HG03066 (cell line): ENCODE measurements around the gene PEDS1.
"Not testable (repeated sequence)": the region's sequence is repeated elsewhere in the genome, so short reads cannot be mapped to it uniquely, and the experiment has no call there.

Source experiments
- ATAC-seq: cut with Tn5 transposase; IDR thresholded peaks from one replicate; pipeline ENCODE4 v1.9.1; 2021; ENCODE audit warnings: low read depth; ENCODE audit not compliant: unreplicated experiment

PEDS1 gene

GRCh38 chr20:50153500-50154377, at the start of gene PEDS1:
Gene PEDS1, minus strand, starts transcription at chr20:50153723. Its CDS starts 86 bp downstream, at chr20:50153637.
- peak; percentile 91 for ATAC-seq

GRCh38 chr20:50202677-50203076, 49.2 kb upstream of the PEDS1 start:
- no peak for ATAC-seq

DNA sequence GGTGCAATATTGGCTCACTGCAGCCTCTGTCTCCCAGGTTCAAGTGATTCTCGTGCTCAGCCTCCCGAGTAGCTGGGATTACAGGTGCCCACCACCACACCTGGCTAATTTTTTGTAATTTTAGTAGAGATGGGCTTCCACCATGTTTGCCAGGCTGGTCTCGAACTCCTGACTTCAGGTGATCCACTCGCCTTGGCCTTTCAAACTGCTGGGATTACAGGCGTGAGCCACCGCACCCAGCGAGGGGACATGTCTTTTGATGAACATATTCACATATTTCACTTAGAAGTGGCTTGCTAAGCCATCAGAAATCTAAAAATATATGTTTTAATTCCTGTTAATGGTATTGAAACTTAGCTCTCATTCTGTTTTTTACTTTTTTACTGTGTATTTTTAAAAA, 48.2 kb upstream of the PEDS1 start:
- not testable (repeated sequence) for ATAC-seq

DNA sequence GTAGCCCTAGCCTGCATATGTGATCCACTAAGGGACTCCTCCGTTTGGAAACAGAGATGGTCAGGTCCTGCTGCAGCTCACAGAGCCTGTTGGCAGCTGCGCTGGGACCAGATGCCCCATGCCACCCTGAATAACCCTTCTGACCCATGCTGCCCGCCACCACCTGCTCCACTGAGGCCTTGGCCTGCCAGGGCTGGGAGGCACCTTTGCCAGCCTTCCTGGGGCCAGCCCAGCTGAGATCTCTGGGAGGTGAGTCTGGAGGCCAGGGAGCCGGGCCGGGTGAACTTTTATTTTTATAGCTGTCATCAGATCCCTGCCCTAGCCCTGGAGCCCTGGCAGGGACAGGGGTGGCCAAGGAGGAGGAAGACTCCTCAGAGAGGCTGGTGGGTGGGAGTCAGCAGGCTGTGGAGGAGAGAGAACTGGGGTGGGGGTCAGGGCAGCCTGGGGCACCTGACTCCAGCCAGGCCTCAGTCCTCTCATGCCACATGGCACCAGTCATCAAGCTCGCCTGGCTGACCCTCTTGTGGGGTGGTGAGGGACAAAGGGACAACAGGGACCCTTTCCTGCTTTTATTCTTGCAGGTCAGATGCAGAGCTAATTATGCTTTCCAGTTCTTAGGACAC, 47.1 kb upstream of the PEDS1 start:
- no peak for ATAC-seq

DNA sequence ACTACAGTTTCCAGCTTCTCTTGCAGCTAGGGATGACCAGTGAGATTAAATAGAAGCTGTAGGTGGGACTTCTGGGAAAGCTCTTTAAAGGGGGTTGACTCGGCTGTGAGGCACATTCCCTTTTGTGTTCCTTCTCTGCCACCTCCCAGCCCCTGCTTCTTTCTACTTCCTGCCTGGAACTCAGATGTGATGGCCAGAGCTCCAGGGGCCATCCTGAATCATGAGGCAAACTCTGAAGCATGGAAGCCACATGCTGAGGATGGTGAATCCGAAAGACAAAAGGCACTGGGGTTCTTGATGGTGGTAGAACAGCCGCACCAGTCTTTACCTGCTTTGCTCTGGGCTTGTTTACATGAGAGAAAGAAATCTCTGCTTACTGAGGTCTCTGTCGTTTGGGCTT, 46.2 kb upstream of the PEDS1 start:
- no peak for ATAC-seq

GRCh38 chr20:50198716-50199115, 45.2 kb upstream of the PEDS1 start:
- ATAC-seq, result no peak

DNA sequence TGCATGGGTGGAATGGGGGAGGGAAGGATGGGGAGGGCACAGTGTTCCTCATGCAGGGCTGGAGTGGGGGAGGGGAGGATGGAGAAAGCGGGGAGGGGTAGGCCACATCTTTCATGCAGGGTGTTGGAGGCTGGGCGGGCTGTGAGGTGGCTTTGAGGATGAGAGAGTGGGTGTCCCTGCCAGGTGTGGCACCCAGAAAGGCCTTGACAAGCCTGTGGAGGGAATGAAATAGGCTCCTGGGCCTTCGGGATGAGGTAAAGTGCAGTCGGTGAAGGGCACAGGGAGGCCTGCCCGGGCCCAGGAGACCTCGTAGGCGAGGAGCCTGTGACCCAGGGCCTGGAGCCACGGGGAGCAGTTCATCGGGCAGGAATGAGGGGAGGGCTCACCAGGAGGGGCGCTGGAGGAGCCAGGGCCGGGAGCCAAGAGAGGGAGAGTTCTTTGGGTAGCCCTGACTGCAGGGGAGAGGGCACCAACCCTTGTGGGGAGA, 44.7 kb upstream of the PEDS1 start:
- ATAC-seq, result no peak

GRCh38 chr20:50197463-50198179, 44.1 kb upstream of the PEDS1 start:
- ATAC-seq, result no peak

GRCh38 chr20:50196896-50197295, 43.4 kb upstream of the PEDS1 start:
- no peak for ATAC-seq

GRCh38 chr20:50196248-50196647, 42.7 kb upstream of the PEDS1 start:
- ATAC-seq, result no peak

DNA sequence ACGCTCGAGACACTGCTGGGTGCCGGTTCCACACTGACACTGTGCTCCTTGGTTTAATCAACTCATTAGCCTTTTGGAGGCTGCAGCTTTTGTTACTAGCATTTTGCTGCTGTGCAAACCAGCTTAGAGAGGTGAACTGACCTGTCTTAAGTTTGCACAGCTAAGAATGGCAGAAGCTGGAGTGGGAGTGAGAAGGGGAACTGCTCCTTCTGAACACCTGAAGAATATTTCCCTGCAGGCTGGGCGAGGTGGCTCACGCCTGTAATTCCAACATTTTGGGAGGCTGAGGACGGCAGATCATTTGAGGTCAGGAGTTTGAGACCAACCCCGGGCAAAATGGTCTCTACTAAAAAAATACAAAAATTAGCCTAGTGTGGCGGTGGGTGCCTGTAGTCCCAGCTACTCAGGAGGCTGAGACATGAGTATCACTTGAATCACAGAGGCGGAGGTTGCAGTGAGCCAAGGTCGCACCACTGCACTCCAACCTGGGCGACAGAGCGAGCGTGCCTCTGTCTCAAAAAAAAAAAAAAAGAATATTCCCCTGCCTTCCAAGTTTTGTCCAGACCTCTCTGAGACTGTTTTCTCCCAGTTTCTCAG, 42.1 kb upstream of the PEDS1 start:
- no peak for ATAC-seq

DNA sequence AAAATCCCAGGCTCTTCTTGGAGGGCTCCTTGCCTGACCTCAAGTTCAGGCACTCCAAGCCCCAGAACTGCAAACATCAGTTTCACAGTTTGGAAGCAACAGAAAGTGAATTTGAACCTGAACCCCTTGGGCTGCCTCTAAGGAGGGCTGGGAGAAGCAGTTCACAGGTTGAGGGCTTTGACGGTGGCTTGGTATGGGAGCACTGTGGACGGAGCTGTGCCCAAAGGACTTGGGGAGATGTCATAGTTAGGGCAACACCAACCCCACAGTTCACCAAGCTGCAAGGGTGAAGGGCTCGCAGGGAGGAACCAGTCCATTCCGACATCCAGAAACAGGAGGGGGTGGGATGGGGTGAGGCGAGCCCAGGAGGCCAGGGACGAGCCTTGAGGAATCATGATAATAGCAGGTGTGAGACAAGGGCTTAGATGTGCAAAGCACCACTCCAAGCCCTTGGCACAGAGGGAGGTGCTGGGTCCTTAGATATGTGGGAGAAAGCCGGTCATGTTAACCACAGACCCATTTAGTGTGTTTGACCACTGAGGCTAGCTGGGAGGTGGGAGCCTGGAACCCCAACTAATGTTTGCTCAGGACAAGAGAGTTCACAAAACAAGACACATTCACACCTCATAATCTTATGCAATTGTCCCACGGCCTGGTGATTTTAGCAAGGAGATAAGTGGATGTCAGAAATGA, 41.5 kb upstream of the PEDS1 start:
- no peak for ATAC-seq

DNA sequence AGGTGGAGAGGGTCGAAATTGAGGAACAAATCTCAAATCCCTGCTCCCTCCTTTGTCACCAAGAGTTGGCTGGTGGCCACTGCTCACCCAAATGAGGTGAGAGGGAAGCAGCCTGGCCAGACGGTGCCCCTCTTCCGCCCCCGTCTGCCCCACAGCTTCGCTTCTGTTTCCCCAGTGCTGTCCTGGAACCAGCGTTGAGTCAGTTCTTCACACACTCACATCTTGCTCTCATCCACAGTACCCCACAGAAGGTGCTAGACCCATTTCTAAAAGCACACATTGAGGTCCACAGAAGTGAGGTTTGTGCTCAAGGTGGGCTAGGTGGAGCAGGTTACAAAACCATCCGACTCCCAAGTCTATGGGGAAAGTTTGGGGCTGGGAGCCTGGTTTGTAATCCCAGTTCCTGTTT, 40.9 kb upstream of the PEDS1 start:
- ATAC-seq, result no peak

GRCh38 chr20:50193836-50194421, 40.4 kb upstream of the PEDS1 start:
- no peak for ATAC-seq

GRCh38 chr20:50193199-50193835, 39.8 kb upstream of the PEDS1 start:
- ATAC-seq, result no peak

DNA sequence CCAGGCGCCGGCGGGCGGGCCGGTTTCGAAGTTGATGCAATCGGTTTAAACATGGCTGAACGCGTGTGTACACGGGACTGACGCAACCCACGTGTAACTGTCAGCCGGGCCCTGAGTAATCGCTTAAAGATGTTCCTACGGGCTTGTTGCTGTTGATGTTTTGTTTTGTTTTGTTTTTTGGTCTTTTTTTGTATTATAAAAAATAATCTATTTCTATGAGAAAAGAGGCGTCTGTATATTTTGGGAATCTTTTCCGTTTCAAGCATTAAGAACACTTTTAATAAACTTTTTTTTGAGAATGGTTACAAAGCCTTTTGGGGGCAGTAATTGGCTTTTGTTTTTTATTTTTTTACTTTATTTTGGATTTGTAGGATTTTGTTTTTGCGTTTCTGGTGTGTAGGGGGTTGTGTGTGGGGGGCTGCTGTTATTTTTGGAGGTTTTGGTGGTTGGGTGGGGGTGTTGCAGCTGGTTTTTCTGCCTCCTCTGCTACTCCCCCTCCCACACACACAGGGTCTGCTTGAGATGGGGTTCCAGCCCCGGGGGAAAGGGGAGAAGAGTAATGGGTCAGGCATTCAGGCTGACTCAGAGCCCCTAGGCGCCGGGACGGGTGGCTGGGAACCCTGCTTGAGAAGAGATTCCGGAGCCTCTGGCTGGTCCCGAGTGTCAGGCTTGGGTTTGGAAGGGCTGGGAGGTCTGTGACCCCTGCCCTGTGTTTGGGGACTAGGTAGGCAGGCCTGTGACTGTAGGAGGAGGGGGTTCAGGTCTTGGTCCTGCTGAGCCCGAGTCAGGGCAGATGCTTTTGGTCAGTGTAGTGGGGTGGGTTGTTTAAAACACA, 39.1 kb upstream of the PEDS1 start:
- ATAC-seq, result no peak

DNA sequence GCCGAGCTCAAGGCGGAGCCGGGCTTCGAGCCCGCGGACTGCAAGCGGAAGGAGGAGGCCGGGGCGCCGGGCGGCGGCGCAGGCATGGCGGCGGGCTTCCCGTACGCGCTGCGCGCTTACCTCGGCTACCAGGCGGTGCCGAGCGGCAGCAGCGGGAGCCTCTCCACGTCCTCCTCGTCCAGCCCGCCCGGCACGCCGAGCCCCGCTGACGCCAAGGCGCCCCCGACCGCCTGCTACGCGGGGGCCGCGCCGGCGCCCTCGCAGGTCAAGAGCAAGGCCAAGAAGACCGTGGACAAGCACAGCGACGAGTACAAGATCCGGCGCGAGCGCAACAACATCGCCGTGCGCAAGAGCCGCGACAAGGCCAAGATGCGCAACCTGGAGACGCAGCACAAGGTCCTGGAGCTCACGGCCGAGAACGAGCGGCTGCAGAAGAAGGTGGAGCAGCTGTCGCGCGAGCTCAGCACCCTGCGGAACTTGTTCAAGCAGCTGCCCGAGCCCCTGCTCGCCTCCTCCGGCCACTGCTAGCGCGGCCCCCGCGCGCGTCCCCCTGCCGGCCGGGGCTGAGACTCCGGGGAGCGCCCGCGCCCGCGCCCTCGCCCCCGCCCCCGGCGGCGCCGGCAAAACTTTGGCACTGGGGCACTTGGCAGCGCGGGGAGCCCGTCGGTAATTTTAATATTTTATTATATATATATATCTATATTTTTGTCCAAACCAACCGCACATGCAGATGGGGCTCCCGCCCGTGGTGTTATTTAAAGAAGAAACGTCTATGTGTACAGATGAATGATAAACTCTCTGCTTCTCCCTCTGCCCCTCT, 38.2 kb upstream of the PEDS1 start:
- no peak for ATAC-seq

- no peak for ATAC-seq
Measured at GRCh38 chr20:50191065-50191543, 37.6 kb upstream of the PEDS1 start.
